ENCODE measurements around the gene CHML. TPM values are rescaled to one million over a fixed set of nuclear protein-coding genes. Genes with fewer than 3 reads are reported as not detected.

CHML gene
- total and polyA plus RNA-seq, 10 of the 15 experiments (the other 5 are each of a cell fraction or from before 2014, with no cell fraction given): 2.0 to 15.5 (median 6.0) TPM

- in situ Hi-C loops (cut with MboI): loop anchor here (5.0 to 10.0 kb wide), 2 partner anchors 232 to 385 kb away; partner anchors contain the start of gene MAP1LC3C
- H3K9me3 ChIP-seq (replicated peaks; ENCODE audit: control insufficient read depth, insufficient read depth, low read length): no peaks in the 10 kb centered on the region
- ChIA-PET SMC1A (ENCODE audit: uncharacterized antibody, unreplicated experiment) (interaction anchor here (0.6 to 2.9 kb wide), 21 partner anchors 8 to 406 kb away, joined by 3 to 28 read pairs (median 4); partner anchors contain the start of genes KMO and MAP1LC3C), POLR2A (no interaction called here), CTCF (interaction anchor here (0.6 to 4.8 kb wide), 40 partner anchors 8 to 878 kb away, joined by 3 to 59 read pairs (median 4); partner anchors contain the start of genes MAP1LC3C and WDR64), RAD21 (ENCODE audit: unreplicated experiment) (interaction anchor here (0.6 to 2.5 kb wide), 17 partner anchors 10 to 406 kb away, joined by 3 to 23 read pairs (median 4); partner anchors contain the start of gene KMO)
- TF ChIP-seq MEF2B (IDR thresholded peaks at IDR 0.05; ENCODE audit: partially characterized antibody, poor library complexity, severe bottlenecking): no peak
- no peak for TF ChIP-seq CBFB (IDR thresholded peaks at IDR 0.05; ENCODE audit: low read depth)
- TF ChIP-seq ZNF622 (IDR thresholded peaks at IDR 0.05): no peak
- no peak for TF ChIP-seq BCLAF1 (IDR thresholded peaks at IDR 0.05)
- TF ChIP-seq ZNF384 (IDR thresholded peaks at IDR 0.05; ENCODE audit: borderline replicate concordance, low read depth, low read length): no peak
- no peak for TF ChIP-seq CTCF (IDR thresholded peaks at IDR 0.05 in 2 of 3, conservative IDR thresholded peaks at IDR 0.05 in 1 of 3; ENCODE audit: control insufficient read depth in 2 of 3, extremely low read depth in 1 of 3, insufficient read depth in 1 of 3, low read depth in 3 of 3, low read length in 3 of 3)
- no peak for TF ChIP-seq NFYA (IDR thresholded peaks at IDR 0.05; ENCODE audit: borderline replicate concordance, low read depth, low read length)
- TF ChIP-seq FOXM1 (IDR thresholded peaks at IDR 0.05; ENCODE audit: low read depth, low read length): no peak
- no peak for TF ChIP-seq EGR1 (IDR thresholded peaks at IDR 0.05; ENCODE audit: borderline replicate concordance in 1 of 2, low read depth in 2 of 2, low read length in 2 of 2)
- no peak for TF ChIP-seq ZBTB33 (IDR thresholded peaks at IDR 0.05)
- no peak for TF ChIP-seq RUNX3 (IDR thresholded peaks at IDR 0.05; ENCODE audit: low read length)
- TF ChIP-seq SP1 (IDR thresholded peaks at IDR 0.05; ENCODE audit: low read depth, low read length): no peak
- no peak overlapping the region for H3K4me2 ChIP-seq (ENCODE audit: control insufficient read depth, insufficient read depth)
- 75% methylated on average over 8 of the region's 8 CpGs for WGBS (ENCODE audit: insufficient coverage, insufficient replicate concordance, low lambda C conversion rate, missing lambda C conversion rate)
- BruUV-seq (replicated peaks): no TSS peak
- H3K36me3 ChIP-seq (ENCODE audit: control insufficient read depth in 2 of 2, insufficient read depth in 2 of 2, low read length in 1 of 2): no peaks in the 10 kb centered on the region
- FAIRE-seq (no peak), DNase-seq (ENCODE audit: low read depth, low spot score) (no peak), ATAC-seq (no peak)
- H4K20me1 ChIP-seq (ENCODE audit: control insufficient read depth, insufficient read depth): no peaks in the 10 kb centered on the region
- H3K4me3 ChIP-seq: no peak overlapping the region
- H3K79me2 ChIP-seq (ENCODE audit: control insufficient read depth, insufficient read depth, low read length): no peaks in the 10 kb centered on the region
- intact Hi-C loops (cut with micrococcal nuclease; ENCODE audit: unreplicated experiment): loop anchor here (2.0 to 10.0 kb wide), 6 partner anchors 78 to 875 kb away; partner anchors contain the start of genes KMO and MAP1LC3C
- no peak overlapping the region for H3K9ac ChIP-seq (ENCODE audit: control insufficient read depth, insufficient read depth, low read length)
- peaks cover 5% of the 10 kb centered on the region; the same call in 1 of the 2 replicates for H3K4me1 ChIP-seq (ENCODE audit: control insufficient read depth, insufficient read depth, low read length)
- no peak overlapping the region for H3K27ac ChIP-seq (ENCODE audit: control insufficient read depth, insufficient read depth)
- no peak overlapping the region for H2AFZ ChIP-seq (ENCODE audit: control insufficient read depth, low read depth, low read length)
- H3K27me3 ChIP-seq (replicated peaks in 1 of 2; ENCODE audit: control insufficient read depth in 2 of 2, insufficient read depth in 2 of 2, low read length in 1 of 2): no peaks in the 10 kb centered on the region
Measured at GRCh38 chr1:241610056-241610815, 29.9 kb downstream of the CHML start.

Measured in GM12878 (cell line).